ENCODE results near the gene CFAP97D2.

GRCh38 chr13:114261328-114261965 is 82.4 kb downstream of the CFAP97D2 start:
- TF ChIP-seq POLR2AphosphoS5 (IDR thresholded peaks at IDR 0.05; ENCODE audit: borderline replicate concordance, low read depth, low read length) (no peak), EZH2 (IDR thresholded peaks at IDR 0.05) (no peak), FOXP2 (optimal IDR thresholded peaks at IDR 0.05; ENCODE audit: control extremely low read depth, extremely low read length, insufficient read depth) (no peak)

Data from SK-N-MC (cell line).